IMR-90 (cell line): ENCODE data around the gene LRRC66. TPM values are rescaled to one million over a fixed set of nuclear protein-coding genes. Genes with fewer than 3 reads are reported as not detected.
A peak's percentile ranks its signal among the peaks of the same experiment; 100 is the strongest.

ENCODE experiments used
- ATAC-seq: fragments of 200-7000 bp; cut with Tn5 transposase; 2 replicates; pipeline ENCODE4 v1.9.1; 2020; ENCODE audit warnings: low read depth, mild to moderate bottlenecking, moderate library complexity
- BruUV-seq: library from RNA; stranded (reverse); fragments of 400-500 nt; replicated peaks from 2 replicates; lab custom pipeline; 2021; lab: Mats Ljungman, UMichigan
- CTCF ChIA-PET: fragments of 300-600 bp; formaldehyde crosslinking; extraction: SDS; loops from one replicate; lab custom pipeline; 2021; ENCODE audit warnings: antibody characterized with exemption; lab: Yijun Ruan, JAX
- POLR2A ChIA-PET: fragments of 300-600 bp; sonication (Branson Sonifier 250); formaldehyde crosslinking; loops from one replicate; lab custom pipeline; 2022; ENCODE audit warnings: antibody characterized with exemption; ENCODE audit not compliant: unreplicated experiment; lab: Charles Lee
- DNase-seq: peaks from one replicate; pipeline ENCODE4 v3.0.0; 2013
- H2AFZ ChIP-seq: replicated peaks from 2 replicates; pipeline ENCODE3; 2013; ENCODE audit warnings: low read length, mild to moderate bottlenecking; ENCODE audit not compliant: poor library complexity
- H2AK5ac ChIP-seq: 2 replicates; pipeline ENCODE4 v1.6.1; 2013; ENCODE audit warnings: low read depth, low read length, inconsistent platforms
- H2AK9ac ChIP-seq: replicated peaks from 2 replicates; pipeline ENCODE3; 2013; ENCODE audit warnings: mild to moderate bottlenecking, low read depth, low read length, moderate library complexity; ENCODE audit not compliant: poor library complexity
- H2BK120ac ChIP-seq: 2 replicates; pipeline ENCODE4 v1.6.1; 2013; ENCODE audit warnings: low read depth, low read length, inconsistent platforms
- H2BK15ac ChIP-seq: 3 replicates; pipeline ENCODE4 v1.6.1; 2013; ENCODE audit warnings: low read depth, low read length, inconsistent platforms
- H2BK20ac ChIP-seq: 2 replicates; pipeline ENCODE4 v1.6.1; 2013; ENCODE audit warnings: low read depth, mild to moderate bottlenecking, inconsistent platforms, low read length, moderate library complexity
- H2BK5ac ChIP-seq: 2 replicates; pipeline ENCODE4 v1.6.1; 2013; ENCODE audit warnings: mild to moderate bottlenecking, low read depth, low read length, inconsistent platforms; ENCODE audit not compliant: poor library complexity, severe bottlenecking
- H3K14ac ChIP-seq: replicated peaks from 2 replicates; pipeline ENCODE4 v1.6.1; 2013; ENCODE audit warnings: low read depth, low read length, inconsistent platforms
- H3K18ac ChIP-seq: 2 replicates; pipeline ENCODE4 v1.6.1; 2013; ENCODE audit warnings: low read depth, low read length, control low read depth
- H3K23ac ChIP-seq: 2 replicates; pipeline ENCODE4 v1.6.1; 2013; ENCODE audit warnings: low read depth, low read length, inconsistent platforms
- H3K27ac ChIP-seq: 2 replicates; pipeline ENCODE4 v1.5.1; 2013; ENCODE audit warnings: mild to moderate bottlenecking, control low read depth, low read length; ENCODE audit not compliant: insufficient read depth
- H3K27me3 ChIP-seq: 2 replicates; pipeline ENCODE4 v1.6.1; 2013; ENCODE audit warnings: low read length; ENCODE audit not compliant: control insufficient read depth, insufficient read depth
- H3K36me3 ChIP-seq: 2 replicates; pipeline ENCODE4 v1.6.1; 2013; ENCODE audit warnings: low read length, mixed read lengths; ENCODE audit not compliant: control insufficient read depth, insufficient read depth
- H3K4ac ChIP-seq: 2 replicates; pipeline ENCODE4 v1.6.1; 2013; ENCODE audit warnings: low read depth, low read length, inconsistent platforms
- H3K4me1 ChIP-seq: 2 replicates; pipeline ENCODE4 v1.6.1; 2013; ENCODE audit warnings: low read length, mixed read lengths; ENCODE audit not compliant: control insufficient read depth, insufficient read depth
- H3K4me2 ChIP-seq: 2 replicates; pipeline ENCODE4 v1.6.1; 2013; ENCODE audit warnings: low read depth, mild to moderate bottlenecking, control low read depth, low read length, moderate library complexity
- H3K4me3 ChIP-seq: 2 replicates; pipeline ENCODE4 v1.5.1; 2013; ENCODE audit warnings: low read depth, mild to moderate bottlenecking, control low read depth, low read length, moderate library complexity; ENCODE audit not compliant: insufficient read depth
- H3K56ac ChIP-seq: 2 replicates; pipeline ENCODE4 v1.6.1; 2013; ENCODE audit warnings: low read length, inconsistent platforms; ENCODE audit not compliant: insufficient read depth; ENCODE audit errors: extremely low read depth
- H3K79me1 ChIP-seq, 2 experiments: 2 replicates each; pipeline ENCODE4 v1.6.1; 2013; ENCODE audit warnings: low read length in 2 of 2, inconsistent platforms in 1 of 2, low read depth in 1 of 2
- H3K9ac ChIP-seq: 2 replicates; pipeline ENCODE4 v1.6.1; 2013; ENCODE audit warnings: low read depth, low read length, control low read depth
- H3K9me1 ChIP-seq: 2 replicates; pipeline ENCODE4 v1.6.1; 2013; ENCODE audit warnings: low read length, inconsistent platforms; ENCODE audit not compliant: insufficient read depth
- H3K9me3 ChIP-seq: 2 replicates; pipeline ENCODE4 v1.6.1; 2013; ENCODE audit warnings: low read length; ENCODE audit not compliant: control insufficient read depth, insufficient read depth
- H4K20me1 ChIP-seq: 2 replicates; pipeline ENCODE4 v1.6.1; 2013; ENCODE audit warnings: low read length, inconsistent platforms; ENCODE audit not compliant: insufficient read depth
- H4K5ac ChIP-seq: 2 replicates; pipeline ENCODE4 v1.6.1; 2013; ENCODE audit warnings: mild to moderate bottlenecking, low read depth, low read length, control low read depth
- H4K8ac ChIP-seq, 2 experiments: 2 replicates each; pipeline ENCODE4 v1.6.1; 2013; ENCODE audit warnings: low read depth in 2 of 2, low read length in 2 of 2, control low read depth in 1 of 2, inconsistent platforms in 1 of 2
- H4K91ac ChIP-seq: 2 replicates; pipeline ENCODE4 v1.6.1; 2013; ENCODE audit warnings: low read depth, low read length, inconsistent platforms; ENCODE audit not compliant: insufficient read depth
- MAZ ChIP-seq: IDR thresholded peaks from 2 replicates; pipeline ENCODE4 v1.6.1; 2012; ENCODE audit warnings: low read depth, mild to moderate bottlenecking, low read length, improper control_type of control experiment, moderate library complexity, borderline replicate concordance
- RFX5 ChIP-seq: IDR thresholded peaks from 2 replicates; pipeline ENCODE4 v1.8.0; 2012; ENCODE audit warnings: low read depth, mild to moderate bottlenecking, low read length, moderate library complexity
- WGBS, 2 experiments: methylation state at CpG; one replicate each; pipeline versions ENCODE4 v1.1.5 to v1.1.7; 2013; ENCODE audit warnings: missing lambda C conversion rate in 2 of 2; ENCODE audit not compliant: insufficient read length in 1 of 2; ENCODE audit errors: extremely low coverage in 2 of 2; 5-methylcytosine and 5-hydroxymethylcytosine counted together
- dilution Hi-C: fragments of 300-500 bp; cut with HindIII; formaldehyde crosslinking; loops from one replicate; pipeline ENCODE4 v1.14.3; 2018; ENCODE audit warnings: low sequenced_read_pairs; ENCODE audit not compliant: unreplicated experiment
- in situ Hi-C: fragments of 300-500 bp; cut with MboI; formaldehyde crosslinking; loops from 3 replicates; pipeline ENCODE4 v1.14.3; 2019; ENCODE audit warnings: low sequenced_read_pairs, inconsistent platforms, mixed read lengths
- intact Hi-C: fragments of 100-400 bp; cut with micrococcal nuclease; formaldehyde crosslinking; loops from 2 replicates; pipeline ENCODE4 v1.10.0; 2022
- polyA plus RNA-seq, 3 experiments: library from polyadenylated mRNA; depleted of rRNA; stranded (reverse); fragments of >200 nt; gene quantifications; 2 replicates each; pipeline ENCODE4 v1.2.3, GENCODE V29; 2012; ENCODE audit warnings: low replicate concordance in 1 of 3
- total RNA-seq: library from RNA; depleted of rRNA; stranded (reverse); fragments of >200 nt; gene quantifications from 2 replicates; pipeline ENCODE4 v1.2.3, GENCODE V29; 2012

Gene LRRC66
- total and polyA plus RNA-seq, 2 of the 4 experiments (the other 2 are of a cell fraction) = 0.09 to 0.18 TPM

DNA sequence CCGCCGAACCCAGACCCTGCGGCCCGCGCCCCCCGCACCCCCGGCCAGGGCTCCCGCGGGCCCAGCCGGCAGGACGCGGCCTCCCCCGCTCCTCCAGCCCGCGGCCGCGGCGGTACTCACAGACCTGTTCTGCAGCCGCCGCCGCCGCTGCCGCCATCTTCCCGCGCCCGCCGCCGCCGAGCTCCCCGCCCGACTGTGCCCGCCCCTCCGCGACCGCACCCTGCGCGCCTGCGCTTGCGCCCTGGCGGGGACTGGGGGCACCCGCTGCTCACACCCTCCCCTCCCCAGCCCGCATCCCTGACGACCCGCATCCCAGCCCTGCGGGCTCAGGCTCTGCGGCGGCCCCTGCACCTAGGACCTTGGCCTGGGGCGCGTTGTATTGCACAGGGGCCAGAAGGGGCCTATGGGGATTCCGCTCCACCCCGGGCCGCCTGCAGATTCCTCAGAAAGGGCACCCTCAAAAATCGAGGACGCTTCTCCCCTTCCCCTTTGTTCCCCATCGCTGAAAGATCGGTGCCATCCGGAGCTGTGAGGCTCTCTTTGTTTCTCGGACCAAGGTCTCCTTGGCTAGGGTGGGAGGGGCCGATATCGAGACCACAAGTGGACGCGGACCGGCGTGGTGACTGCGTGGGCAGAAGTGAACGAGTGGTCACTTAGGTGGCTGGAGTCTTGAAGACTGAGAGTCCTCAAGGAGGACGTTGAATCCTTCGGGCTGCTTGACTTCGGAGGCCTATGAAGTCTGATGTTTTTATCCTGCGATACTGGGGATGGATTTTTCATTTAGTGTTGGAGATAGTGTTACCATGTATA is 18.1 kb upstream of the LRRC66 start, which contains the start of gene SGCB:
Gene SGCB, minus strand, starts transcription at position 197 of the 810 bp plus-strand sequence. Its CDS starts 40 bp downstream, at position 157.
- DNase-seq (peak; percentile 31), ATAC-seq (peak; percentile 98)
- peak within 1 kb of the TSS; percentile 96 for H3K9ac ChIP-seq
- H3K18ac ChIP-seq = peak within 1 kb of the TSS; percentile 83
- H3K4ac ChIP-seq = peak within 1 kb of the TSS; percentile 76
- in situ Hi-C loops = loop anchor here (10.0 kb wide), 1 partner anchor 144 kb away; no protein-coding TSS in a partner anchor
- no peaks in the 10 kb centered on the region for H3K9me3 ChIP-seq
- H4K91ac ChIP-seq = peak within 1 kb of the TSS; percentile 79
- 0 out of 2 replicates have a peak, but pooled peaks cover 3% of the 10 kb centered on the region for H3K4me1 ChIP-seq
- BruUV-seq = no TSS peak
- H3K23ac ChIP-seq = peak within 1 kb of the TSS; percentile 81
- peak within 1 kb of the TSS; percentile 69 for H3K14ac ChIP-seq
- peaks cover 11% of the 10 kb centered on the region for H3K9me1 ChIP-seq
- H2BK15ac ChIP-seq = peak within 1 kb of the TSS; percentile 15
- H2BK5ac ChIP-seq = peak within 1 kb of the TSS; percentile 77
- peak within 1 kb of the TSS; percentile 92 for H3K27ac ChIP-seq
- peak within 1 kb of the TSS; percentile 98 for H3K4me3 ChIP-seq
- POLR2A ChIA-PET = interaction anchor here (0.8 kb wide), 1 partner anchor 12 kb away, joined by 3 read pairs; the partner anchor contains the start of gene SPATA18
- peak within 1 kb of the TSS; percentile 33; the same call in 1 of the 2 replicates for H2BK120ac ChIP-seq
- TF ChIP-seq MAZ (peak; percentile 50; the same call in 1 of the 2 replicates), RFX5 (no peak)
- no peak within 1 kb of the TSS for H2BK20ac ChIP-seq
- intact Hi-C loops = loop anchor here (5.0 kb wide), 1 partner anchor 196 kb away; the partner anchor contains the start of gene DCUN1D4
- peaks cover 26 to 38% of the 10 kb centered on the region in 2 experiments for H3K79me1 ChIP-seq
- H2AK5ac ChIP-seq = no peak within 1 kb of the TSS
- peak within 1 kb of the TSS; percentile 79 for H3K56ac ChIP-seq
- CTCF ChIA-PET = no interaction called here
- H4K20me1 ChIP-seq = peaks cover 6% of the 10 kb centered on the region; the same call in 1 of the 2 replicates
- H2AFZ ChIP-seq = peak within 1 kb of the TSS; percentile 98
- dilution Hi-C loops = no loop called here
- peaks cover 1% of the 10 kb centered on the region; the same call in 1 of the 2 replicates for H3K36me3 ChIP-seq
- WGBS, 2 experiments = 2% methylated on average over 9 of the region's 70 CpGs; no CpG with 5 or more reads in 1 of the 2 experiments
- H4K8ac ChIP-seq = peak within 1 kb of the TSS; percentile 91 to 97
- H4K5ac ChIP-seq = peak within 1 kb of the TSS; percentile 98
- H3K27me3 ChIP-seq = peaks cover 17% of the 10 kb centered on the region
- peak within 1 kb of the TSS; percentile 98 for H3K4me2 ChIP-seq
- peak within 1 kb of the TSS; percentile 96 for H2AK9ac ChIP-seq
